ENCODE data around the gene OTUD3. TPM values are rescaled to one million over a fixed set of nuclear protein-coding genes. Genes with fewer than 3 reads are reported as not detected.

The OTUD3 gene
- total and polyA plus RNA-seq, 2 experiments from 2014 or later: 1.3 to 5.6 TPM

DNA sequence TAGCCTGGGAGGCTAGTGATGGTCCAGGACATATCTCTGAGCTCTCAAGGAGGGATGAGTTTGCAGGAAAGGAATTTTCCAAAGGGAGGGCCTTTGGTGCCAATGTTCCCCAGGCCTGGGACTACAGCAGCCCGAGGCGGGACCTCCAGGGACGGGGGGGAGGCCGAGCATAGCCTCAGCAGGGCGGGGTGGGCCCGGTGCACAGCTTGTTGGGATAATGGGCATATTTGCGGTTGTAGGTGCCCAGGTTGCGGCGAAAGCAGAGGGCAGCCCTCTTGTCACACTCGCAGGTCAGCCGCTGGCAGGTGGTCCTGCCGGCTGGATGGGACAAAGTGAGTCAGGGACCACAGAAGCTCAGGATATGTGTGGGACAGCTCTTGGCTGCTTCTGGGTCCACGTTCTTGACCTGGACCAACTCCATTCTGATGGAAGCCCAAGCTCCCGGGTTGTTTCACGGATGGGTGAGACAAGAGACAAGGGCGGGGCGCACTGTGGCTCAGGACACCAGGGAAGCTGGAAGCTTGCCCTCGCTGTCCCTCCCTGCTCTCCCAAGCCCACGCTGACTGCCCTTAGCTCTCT is 38.0 kb downstream of the OTUD3 start:
- no peak for DNase-seq (ENCODE audit: low read depth in 1 of 2, low spot score in 1 of 2)

DNA sequence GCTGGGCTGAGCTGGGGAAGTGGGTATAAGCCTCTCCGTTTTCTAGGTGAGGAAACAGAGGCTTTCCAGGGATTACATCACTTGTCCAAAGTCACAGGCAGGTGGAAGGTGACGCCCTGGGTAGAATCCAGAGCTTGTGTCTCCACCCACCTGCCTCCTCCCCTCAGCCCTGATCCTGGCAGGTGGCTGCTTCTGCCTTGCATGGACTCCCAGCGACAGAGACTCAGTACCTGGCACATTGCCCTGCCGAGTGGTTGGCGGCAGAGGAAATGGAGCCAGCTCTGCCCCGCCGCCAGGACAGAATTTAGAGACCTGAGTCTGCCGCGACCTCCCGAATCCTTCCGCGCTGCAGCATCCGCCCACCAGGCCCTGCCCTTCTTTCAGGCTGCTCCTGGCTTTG is 39.1 kb downstream of the OTUD3 start:
- Histone ChIP-seq H3K27me3 (peaks cover 8% of the 10 kb centered on the region), H3K4me3 (no peak overlapping the region), H3K36me3 (no peaks in the 10 kb centered on the region), H3K4me1 (ENCODE audit: low read depth) (no peaks in the 10 kb centered on the region), H3K9me3 (ENCODE audit: low read depth) (no peaks in the 10 kb centered on the region), H3K27ac (no peak overlapping the region)
- TF ChIP-seq, protein P1, sequence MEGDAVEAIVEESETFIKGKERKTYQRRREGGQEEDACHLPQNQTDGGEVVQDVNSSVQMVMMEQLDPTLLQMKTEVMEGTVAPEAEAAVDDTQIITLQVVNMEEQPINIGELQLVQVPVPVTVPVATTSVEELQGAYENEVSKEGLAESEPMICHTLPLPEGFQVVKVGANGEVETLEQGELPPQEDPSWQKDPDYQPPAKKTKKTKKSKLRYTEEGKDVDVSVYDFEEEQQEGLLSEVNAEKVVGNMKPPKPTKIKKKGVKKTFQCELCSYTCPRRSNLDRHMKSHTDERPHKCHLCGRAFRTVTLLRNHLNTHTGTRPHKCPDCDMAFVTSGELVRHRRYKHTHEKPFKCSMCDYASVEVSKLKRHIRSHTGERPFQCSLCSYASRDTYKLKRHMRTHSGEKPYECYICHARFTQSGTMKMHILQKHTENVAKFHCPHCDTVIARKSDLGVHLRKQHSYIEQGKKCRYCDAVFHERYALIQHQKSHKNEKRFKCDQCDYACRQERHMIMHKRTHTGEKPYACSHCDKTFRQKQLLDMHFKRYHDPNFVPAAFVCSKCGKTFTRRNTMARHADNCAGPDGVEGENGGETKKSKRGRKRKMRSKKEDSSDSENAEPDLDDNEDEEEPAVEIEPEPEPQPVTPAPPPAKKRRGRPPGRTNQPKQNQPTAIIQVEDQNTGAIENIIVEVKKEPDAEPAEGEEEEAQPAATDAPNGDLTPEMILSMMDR (IDR thresholded peaks at IDR 0.05; ENCODE audit: low read depth, low read length): no peak
- no peak for DNase-seq (ENCODE audit: low read depth in 1 of 2, low spot score in 1 of 2)

More for the DNA sequence above, 38.0 kb downstream of the OTUD3 start:
- TF ChIP-seq, protein P1 (IDR thresholded peaks at IDR 0.05; ENCODE audit: low read depth, low read length): no peak
- H3K4me1 ChIP-seq (ENCODE audit: low read depth): no peaks in the 10 kb centered on the region
- no peaks in the 10 kb centered on the region for H3K9me3 ChIP-seq (ENCODE audit: low read depth)
- peaks cover 8% of the 10 kb centered on the region for H3K27me3 ChIP-seq
- no peak overlapping the region for H3K4me3 ChIP-seq
- H3K36me3 ChIP-seq: no peaks in the 10 kb centered on the region
- H3K27ac ChIP-seq: no peak overlapping the region

DNA sequence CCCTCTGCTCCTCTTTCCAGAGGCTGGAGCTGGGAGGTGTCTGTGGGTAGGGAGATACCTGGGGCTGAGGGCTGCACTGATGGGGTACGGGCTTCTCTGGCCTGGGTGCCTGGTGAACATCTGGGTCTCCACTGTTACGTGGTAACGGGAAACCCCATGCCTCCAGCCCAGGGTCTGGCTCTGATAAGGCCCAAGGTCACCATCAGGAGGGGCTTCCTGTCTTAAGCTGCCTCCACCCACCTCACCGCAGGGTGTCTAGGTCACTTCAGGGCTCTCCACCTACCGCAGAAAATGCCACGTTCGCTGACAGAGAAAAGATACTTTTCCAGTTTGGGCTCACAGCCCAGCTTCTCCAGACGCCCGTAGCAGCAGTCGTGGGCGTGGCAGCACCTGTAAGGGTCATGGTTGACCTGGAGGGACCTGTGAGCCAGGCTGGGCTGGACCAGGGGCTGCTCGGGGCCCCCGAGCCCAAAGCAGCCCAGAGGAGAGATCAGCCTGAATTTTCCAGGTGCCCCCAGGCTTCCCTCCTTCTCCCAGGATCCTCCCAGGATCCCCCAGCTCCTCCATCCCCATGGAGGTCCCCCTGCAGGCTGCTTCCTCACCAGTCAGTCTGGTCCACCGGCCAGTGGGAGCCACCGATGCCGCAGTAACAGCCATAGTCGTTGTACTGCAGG is 40.0 kb downstream of the OTUD3 start:
- Histone ChIP-seq H3K36me3 (no peaks in the 10 kb centered on the region), H3K4me3 (no peak overlapping the region)
- TF ChIP-seq, protein P1 (IDR thresholded peaks at IDR 0.05; ENCODE audit: low read depth, low read length): no peak

DNA sequence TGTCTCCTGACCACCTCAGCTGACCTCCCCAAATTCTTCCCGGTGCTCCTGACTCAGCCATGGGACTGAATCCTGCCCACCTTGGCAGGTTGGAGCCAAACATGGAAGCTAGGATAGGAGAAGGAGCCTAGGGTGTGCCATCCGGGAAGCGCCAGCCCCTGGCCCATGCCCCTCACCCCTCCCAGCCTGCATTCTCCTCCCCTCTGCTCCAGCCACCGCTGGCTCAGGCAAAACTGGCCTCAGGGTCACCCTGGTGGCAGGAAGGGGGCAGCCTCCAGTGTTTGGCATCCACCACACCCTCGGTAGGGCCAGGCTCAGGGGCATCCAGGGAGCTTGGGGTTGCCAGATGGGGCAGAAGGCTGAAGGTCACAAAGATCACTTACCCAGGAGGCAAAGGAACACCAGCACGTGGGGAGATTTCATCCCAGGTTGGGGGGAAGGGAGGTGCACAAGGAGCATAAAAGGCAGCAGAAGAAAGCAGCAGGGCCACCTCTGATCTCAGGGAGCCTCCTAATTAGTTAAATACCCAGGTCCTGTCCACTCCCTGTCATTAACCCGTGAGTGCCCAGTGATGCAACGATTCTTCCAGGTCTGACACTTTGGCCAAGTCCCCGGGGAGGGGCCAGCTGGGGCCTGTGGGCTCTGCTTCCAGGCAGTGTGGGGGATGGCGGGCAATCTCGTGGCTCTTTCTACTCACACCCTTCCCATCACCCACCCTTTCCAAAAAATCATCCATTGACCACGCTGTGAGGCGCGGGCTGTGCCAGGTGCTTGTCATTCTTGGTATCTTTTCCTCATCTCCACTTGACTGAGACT is 41.1 kb downstream of the OTUD3 start, which contains the start of gene PLA2G2E:
Gene PLA2G2E, minus strand, starts transcription at position 481 of the 816 bp plus-strand sequence. Its CDS starts 58 bp downstream, at position 423.
- no peak within 1 kb of the TSS for H3K27ac ChIP-seq

More for the DNA sequence above, 40.0 kb downstream of the OTUD3 start:
- Histone ChIP-seq H3K27ac (no peak overlapping the region), H3K4me1 (ENCODE audit: low read depth) (no peaks in the 10 kb centered on the region), H3K9me3 (ENCODE audit: low read depth) (no peaks in the 10 kb centered on the region), H3K27me3 (no peaks in the 10 kb centered on the region)
- no peak for DNase-seq (ENCODE audit: low read depth in 1 of 2, low spot score in 1 of 2)

DNA sequence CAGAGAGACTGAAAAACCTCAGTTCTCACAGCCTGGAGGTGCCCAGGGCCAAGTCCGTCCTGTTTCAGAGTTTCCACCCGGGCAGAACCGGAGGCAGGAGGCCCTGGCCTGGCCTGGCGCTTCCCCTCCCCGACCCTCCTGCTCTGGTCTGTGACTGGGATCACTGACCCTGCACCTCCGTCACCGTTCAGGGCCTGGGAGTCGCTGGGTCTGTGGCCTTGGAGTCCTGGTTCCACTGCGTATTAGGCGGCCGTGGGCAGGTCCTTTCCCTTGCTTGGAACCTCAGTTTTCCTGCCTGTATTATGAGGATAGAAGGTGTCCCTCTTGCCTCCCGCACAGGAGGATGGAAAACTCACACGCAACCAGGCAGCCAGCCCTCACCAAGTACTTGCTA is 41.8 kb downstream of the OTUD3 start:
- no peaks in the 10 kb centered on the region for H3K36me3 ChIP-seq
- no peak for DNase-seq (ENCODE audit: low read depth in 1 of 2, low spot score in 1 of 2)
- no peaks in the 10 kb centered on the region for H3K4me1 ChIP-seq (ENCODE audit: low read depth)
- H3K27ac ChIP-seq: no peak overlapping the region
- no peaks in the 10 kb centered on the region for H3K27me3 ChIP-seq
- no peaks in the 10 kb centered on the region for H3K9me3 ChIP-seq (ENCODE audit: low read depth)
- H3K4me3 ChIP-seq: no peak overlapping the region
- TF ChIP-seq, protein P1 (IDR thresholded peaks at IDR 0.05; ENCODE audit: low read depth, low read length): no peak

More for the DNA sequence above, 41.1 kb downstream of the OTUD3 start, which contains the start of gene PLA2G2E:
- Histone ChIP-seq H3K36me3 (no peaks in the 10 kb centered on the region), H3K27me3 (no peaks in the 10 kb centered on the region), H3K9me3 (ENCODE audit: low read depth) (no peaks in the 10 kb centered on the region), H3K4me1 (ENCODE audit: low read depth) (no peaks in the 10 kb centered on the region), H3K4me3 (no peak within 1 kb of the TSS)
- no peak for DNase-seq (ENCODE audit: low read depth in 1 of 2, low spot score in 1 of 2)
- TF ChIP-seq, protein P1 (IDR thresholded peaks at IDR 0.05; ENCODE audit: low read depth, low read length): no peak

Data from cardiac muscle cell (in vitro differentiated cells and primary cell).